Neural crest cell (in vitro differentiated cells): Measurements from ENCODE around the gene RYK. TPM values are rescaled to one million over a fixed set of nuclear protein-coding genes. Genes with fewer than 3 reads are reported as not detected.

Source experiments
- DNase-seq: peaks from one replicate; pipeline ENCODE4 v3.0.0; 2021; ENCODE audit warnings: low read depth, mixed read lengths, low spot score
- H3K27ac Mint-ChIP-seq: one replicate; pipeline ENCODE4 v1.8.0; 2021; ENCODE audit warnings: mild to moderate bottlenecking, mixed read lengths; ENCODE audit not compliant: unreplicated experiment
- H3K27me3 Mint-ChIP-seq: 2 replicates; pipeline ENCODE4 v1.8.0; 2021; ENCODE audit warnings: low read depth, mild to moderate bottlenecking, mixed read lengths
- H3K36me3 Mint-ChIP-seq: 2 replicates; pipeline ENCODE4 v1.8.0; 2021; ENCODE audit warnings: low read depth, mild to moderate bottlenecking, mixed read lengths
- H3K4me1 Mint-ChIP-seq: 2 replicates; pipeline ENCODE4 v1.8.0; 2021; ENCODE audit warnings: mixed read lengths
- H3K4me3 Mint-ChIP-seq: one replicate; pipeline ENCODE4 v1.8.0; 2021; ENCODE audit warnings: mild to moderate bottlenecking, mixed read lengths
- H3K9me3 Mint-ChIP-seq: 2 replicates; pipeline ENCODE4 v1.8.0; 2021; ENCODE audit warnings: mixed read lengths
- CTCF ChIP-seq: fragments of 200-600 bp; sonication (generic); conservative IDR thresholded peaks from 2 replicates; pipeline ENCODE4 v1.5.0; 2021; ENCODE audit warnings: antibody characterized with exemption, mild to moderate bottlenecking
- total RNA-seq: library from RNA; stranded (reverse); gene quantifications from 2 replicates; pipeline ENCODE4 v1.2.1, GENCODE V29; 2021

The RYK gene
- total RNA-seq, 1 donor from 2014 or later, result 57.4 TPM

GRCh38 chr3:134253475-134254226, 3.0 kb upstream of the RYK start:
- H3K4me3 Mint-ChIP-seq, result peak overlapping the region; percentile 48
- no peaks in the 10 kb centered on the region for H3K27me3 Mint-ChIP-seq
- H3K4me1 Mint-ChIP-seq, result peaks cover 26% of the 10 kb centered on the region
- no peaks in the 10 kb centered on the region for H3K9me3 Mint-ChIP-seq
- H3K36me3 Mint-ChIP-seq, result no peaks in the 10 kb centered on the region
- TF ChIP-seq CTCF, result no peak
- no peak for DNase-seq
- H3K27ac Mint-ChIP-seq, result no peak overlapping the region

- H3K9me3 Mint-ChIP-seq, result no peaks in the 10 kb centered on the region
- no peak overlapping the region for H3K27ac Mint-ChIP-seq
- H3K27me3 Mint-ChIP-seq, result no peaks in the 10 kb centered on the region
- no peak for TF ChIP-seq CTCF
- H3K4me3 Mint-ChIP-seq, result peak overlapping the region; percentile 77
- H3K4me1 Mint-ChIP-seq, result peaks cover 34% of the 10 kb centered on the region
- DNase-seq, result no peak
- no peaks in the 10 kb centered on the region for H3K36me3 Mint-ChIP-seq
These were observed 2.1 kb upstream of the RYK start for GRCh38 chr3:134252766-134253165.

GRCh38 chr3:134251731-134252391, 1.2 kb upstream of the RYK start:
- no peak for TF ChIP-seq CTCF
- Mint-ChIP-seq H3K4me1 (peaks cover 38% of the 10 kb centered on the region), H3K4me3 (peak overlapping the region; percentile 79), H3K27me3 (no peaks in the 10 kb centered on the region), H3K27ac (no peak overlapping the region), H3K9me3 (no peaks in the 10 kb centered on the region), H3K36me3 (no peaks in the 10 kb centered on the region)
- DNase-seq, result no peak

- Mint-ChIP-seq H3K4me3 (peak overlapping the region; percentile 93), H3K27me3 (no peaks in the 10 kb centered on the region), H3K27ac (peak overlapping the region; percentile 31), H3K4me1 (peaks cover 45% of the 10 kb centered on the region), H3K9me3 (no peaks in the 10 kb centered on the region), H3K36me3 (no peaks in the 10 kb centered on the region)
- TF ChIP-seq CTCF, result no peak
- peak; percentile 51 for DNase-seq
These were observed 533 bp downstream of the RYK start for GRCh38 chr3:134249935-134250716.

- Mint-ChIP-seq H3K27me3 (no peaks in the 10 kb centered on the region), H3K27ac (no peak overlapping the region), H3K36me3 (no peaks in the 10 kb centered on the region), H3K4me3 (peak overlapping the region; percentile 93), H3K9me3 (no peaks in the 10 kb centered on the region), H3K4me1 (peaks cover 53% of the 10 kb centered on the region)
- DNase-seq, result no peak
- TF ChIP-seq CTCF, result no peak
These were observed 1.3 kb downstream of the RYK start for GRCh38 chr3:134249296-134249841.
